ENCODE data around the gene COX7A2L.

GRCh38 chr2:42336361-42336965 is 24.6 kb downstream of the COX7A2L start:
- no peak for TF ChIP-seq REST (IDR thresholded peaks at IDR 0.05; ENCODE audit: insufficient read depth in 1 of 2, low read depth in 2 of 2, low read length in 2 of 2)
- TF ChIP-seq POLR2AphosphoS5 (IDR thresholded peaks at IDR 0.05; ENCODE audit: low read depth, low read length), result no peak
- TF ChIP-seq SIN3A (IDR thresholded peaks at IDR 0.05; ENCODE audit: borderline replicate concordance, insufficient read depth, low read length), result no peak
- TF ChIP-seq TAF1 (IDR thresholded peaks at IDR 0.05; ENCODE audit: borderline replicate concordance, insufficient read depth, low read length), result no peak
- no peak for TF ChIP-seq FOXP2 (optimal IDR thresholded peaks at IDR 0.05; ENCODE audit: borderline replicate concordance, extremely low read depth, extremely low read length, insufficient read depth)
